PC-3 (cell line): ENCODE results near the gene SMIM38.

Experiments used
- CTCF ChIP-seq: fragments of 300-600 bp; sonication (generic); conservative IDR thresholded peaks from 2 replicates; pipeline ENCODE4 v1.5.1; 2017; ENCODE audit warnings: antibody characterized with exemption, low read depth, mild to moderate bottlenecking, low read length
- EZH2 ChIP-seq: fragments of 300-600 bp; sonication (generic); IDR thresholded peaks from one replicate; pipeline ENCODE4 v1.6.1; 2017; ENCODE audit warnings: antibody characterized with exemption, mild to moderate bottlenecking, low read length; ENCODE audit not compliant: unreplicated experiment
- EZH2phosphoT487 ChIP-seq: fragments of 300-600 bp; sonication (generic); IDR thresholded peaks from 2 replicates; pipeline ENCODE4 v1.6.1; 2018; ENCODE audit warnings: mild to moderate bottlenecking, antibody characterized with exemption, low read length, borderline replicate concordance

- TF ChIP-seq CTCF (no peak), EZH2 (no peak), EZH2phosphoT487 (no peak)
These were observed 12.8 kb upstream of the SMIM38 start for GRCh38 chr11:69142895-69143294.
